H1 (cell line): ENCODE measurements around the gene RNF111. TPM values are rescaled to one million over a fixed set of nuclear protein-coding genes. Genes with fewer than 3 reads are reported as not detected.

Source experiments
- CTCF ChIA-PET: fragments of 300-600 bp; sonication (Branson Sonifier 250); formaldehyde crosslinking; loops from one replicate; lab custom pipeline; 2021; ENCODE audit not compliant: partially characterized antibody; lab: Charles Lee
- POLR2A ChIA-PET: fragments of 300-600 bp; sonication (Branson Sonifier 250); formaldehyde crosslinking; loops from one replicate; lab custom pipeline; 2021; ENCODE audit warnings: inconsistent platforms; ENCODE audit not compliant: partially characterized antibody; lab: Charles Lee
- DNase-seq, 2 experiments: peaks; one replicate each; pipeline versions ENCODE4 v3.0.0 to v3.0.0-alpha.2; 2010 to 2022; ENCODE audit warnings: low spot score in 2 of 2, low read depth in 1 of 2, mixed read lengths in 1 of 2
- FAIRE-seq: peaks from 2 replicates; lab custom pipeline; 2011; peaks lifted over from hg19 to GRCh38; lab: Jason Lieb, UNC
- H2AFZ ChIP-seq: 2 replicates; pipeline ENCODE4 v1.8.1; 2012; ENCODE audit warnings: low read length, inconsistent platforms
- H2AK5ac ChIP-seq: 2 replicates; pipeline ENCODE4 v1.6.1; 2013; ENCODE audit warnings: low read depth, low read length
- H2BK120ac ChIP-seq: replicated peaks from 2 replicates; pipeline ENCODE3; 2013; ENCODE audit warnings: low read depth, low read length, inconsistent platforms
- H2BK12ac ChIP-seq: 2 replicates; pipeline ENCODE4 v1.6.1; 2013; ENCODE audit warnings: low read depth, low read length
- H2BK15ac ChIP-seq: 2 replicates; pipeline ENCODE4 v1.6.1; 2013; ENCODE audit warnings: low read length
- H2BK20ac ChIP-seq: 2 replicates; pipeline ENCODE4 v1.6.1; 2013; ENCODE audit warnings: low read length
- H2BK5ac ChIP-seq: 2 replicates; pipeline ENCODE4 v1.6.1; 2013; ENCODE audit warnings: low read depth, low read length
- H3K14ac ChIP-seq: 2 replicates; pipeline ENCODE4 v1.6.1; 2013; ENCODE audit warnings: inconsistent platforms; ENCODE audit not compliant: insufficient read length
- H3K18ac ChIP-seq: 2 replicates; pipeline ENCODE4 v1.6.1; 2013; ENCODE audit warnings: low read length; ENCODE audit errors: extremely low read depth
- H3K23ac ChIP-seq: 2 replicates; pipeline ENCODE4 v1.6.1; 2013; ENCODE audit warnings: inconsistent platforms; ENCODE audit not compliant: insufficient read length
- H3K23me2 ChIP-seq: 2 replicates; pipeline ENCODE4 v1.6.1; 2013; ENCODE audit warnings: low read depth, low read length
- H3K27ac ChIP-seq: 2 replicates; pipeline ENCODE4 v1.6.1; 2011; ENCODE audit warnings: low read depth, low read length, inconsistent platforms
- H3K27me3 ChIP-seq, 4 experiments: replicated peaks in 1 of 4; 1 replicate in 1 of 4; 2 replicates in 3 of 4; pipeline versions ENCODE4 v1.6.1 to v1.8.1; 2011 to 2013; ENCODE audit warnings: low read length in 3 of 4, mild to moderate bottlenecking in 3 of 4, inconsistent platforms in 2 of 4, mixed read lengths in 2 of 4, moderate library complexity in 1 of 4; ENCODE audit not compliant: control insufficient read depth in 3 of 4, insufficient read depth in 3 of 4; ENCODE audit errors: extremely low read depth in 1 of 4
- H3K36me3 ChIP-seq, 4 experiments: 2 replicates each; pipeline versions ENCODE4 v1.6.1 to v1.8.1; 2011 to 2013; ENCODE audit warnings: mild to moderate bottlenecking in 4 of 4, low read length in 3 of 4, moderate library complexity in 2 of 4, control low read depth in 1 of 4, inconsistent platforms in 1 of 4; ENCODE audit not compliant: insufficient read depth in 4 of 4, control insufficient read depth in 2 of 4
- H3K4ac ChIP-seq: replicated peaks from 2 replicates; pipeline ENCODE3; 2013; ENCODE audit warnings: low read length, low read depth, mixed read lengths, inconsistent platforms; ENCODE audit not compliant: insufficient read length
- H3K4me1 ChIP-seq, 4 experiments: replicated peaks in 1 of 4; 1 replicate in 1 of 4; 2 replicates in 3 of 4; pipeline versions ENCODE4 v1.6.1 to v1.8.1; 2011 to 2013; ENCODE audit warnings: low read length in 3 of 4, inconsistent platforms in 2 of 4, mixed read lengths in 1 of 4; ENCODE audit not compliant: insufficient read depth in 4 of 4, control insufficient read depth in 3 of 4
- H3K4me2 ChIP-seq, 2 experiments: 2 replicates each; pipeline versions ENCODE4 v1.6.1 to v1.8.1; 2011 to 2013; ENCODE audit warnings: low read depth in 2 of 2, low read length in 2 of 2, control low read depth in 1 of 2, inconsistent platforms in 1 of 2, mild to moderate bottlenecking in 1 of 2; ENCODE audit not compliant: insufficient read depth in 1 of 2
- H3K4me3 ChIP-seq, 4 experiments: fragments of 200-600, 300-600 bp in 1 of 4; sonication (generic), shearing (Covaris generic), sonication (Bioruptor Twin) in 1 of 4; 2 replicates each; pipeline versions ENCODE4 v1.5.1 to v1.8.1; 2011 to 2016; ENCODE audit warnings: low read length in 4 of 4, low read depth in 3 of 4, control low read depth in 2 of 4, inconsistent platforms in 2 of 4, mild to moderate bottlenecking in 2 of 4, mixed read lengths in 1 of 4, moderate library complexity in 1 of 4; ENCODE audit not compliant: insufficient read depth in 2 of 4; ENCODE audit errors: extremely low read depth in 1 of 4
- H3K56ac ChIP-seq: replicated peaks from 2 replicates; pipeline ENCODE3; 2013; ENCODE audit warnings: low read depth, mild to moderate bottlenecking, mixed read lengths, low read length, inconsistent platforms; ENCODE audit not compliant: insufficient read length
- H3K79me1 ChIP-seq: 2 replicates; pipeline ENCODE4 v1.6.1; 2013; ENCODE audit warnings: low read depth, low read length, control low read depth
- H3K79me2 ChIP-seq, 2 experiments: 2 replicates each; pipeline versions ENCODE4 v1.6.1 to v1.8.1; 2012 to 2013; ENCODE audit warnings: low read length in 2 of 2, mild to moderate bottlenecking in 2 of 2, inconsistent platforms in 1 of 2; ENCODE audit not compliant: insufficient read depth in 2 of 2, control insufficient read depth in 1 of 2
- H3K9ac ChIP-seq, 4 experiments: replicated peaks in 1 of 4; 1 replicate in 1 of 4; 2 replicates in 3 of 4; pipeline versions ENCODE4 v1.6.1 to v1.8.1; 2011 to 2013; ENCODE audit warnings: low read depth in 3 of 4, low read length in 3 of 4, control low read depth in 2 of 4, mild to moderate bottlenecking in 2 of 4, moderate library complexity in 2 of 4, inconsistent platforms in 1 of 4; ENCODE audit errors: extremely low read depth in 1 of 4
- H3K9me3 ChIP-seq, 2 experiments: 2 replicates each; pipeline versions ENCODE4 v1.6.1 to v1.8.1; 2012 to 2013; ENCODE audit warnings: mild to moderate bottlenecking in 2 of 2, moderate library complexity in 2 of 2, control low read depth in 1 of 2, inconsistent platforms in 1 of 2, low read depth in 1 of 2, low read length in 1 of 2, mixed read lengths in 1 of 2; ENCODE audit not compliant: insufficient read depth in 2 of 2
- H4K20me1 ChIP-seq, 2 experiments: replicated peaks in 1 of 2; 2 replicates each; pipeline versions ENCODE3 to v1.8.1; 2011 to 2013; ENCODE audit warnings: inconsistent platforms in 2 of 2, low read length in 2 of 2, mild to moderate bottlenecking in 1 of 2; ENCODE audit not compliant: insufficient read depth in 2 of 2, control insufficient read depth in 1 of 2
- H4K5ac ChIP-seq: 2 replicates; pipeline ENCODE4 v1.6.1; 2013; ENCODE audit warnings: low read length, low read depth, mixed read lengths, inconsistent platforms; ENCODE audit not compliant: insufficient read length
- H4K8ac ChIP-seq: 2 replicates; pipeline ENCODE4 v1.8.0; 2013; ENCODE audit warnings: mild to moderate bottlenecking, moderate library complexity, low read length, inconsistent platforms; ENCODE audit not compliant: insufficient read depth; ENCODE audit errors: extremely low read depth
- H4K91ac ChIP-seq: replicated peaks from 2 replicates; pipeline ENCODE3; 2013; ENCODE audit warnings: low read length, mixed read lengths, inconsistent platforms; ENCODE audit not compliant: insufficient read length
- BACH1 ChIP-seq: IDR thresholded peaks from 2 replicates; pipeline ENCODE4 v1.6.1; 2012; ENCODE audit warnings: low read length, improper control_type of control experiment
- CBX8 ChIP-seq: fragments of 300-800, 300-1000 bp; sonication (generic); IDR thresholded peaks from 2 replicates; pipeline ENCODE4 v1.7.1; 2016; ENCODE audit warnings: low read depth, low read length, borderline replicate concordance
- GABPA ChIP-seq: IDR thresholded peaks from 2 replicates; pipeline ENCODE4 v1.6.1; 2011; ENCODE audit warnings: mild to moderate bottlenecking, low read length, moderate library complexity, borderline replicate concordance; ENCODE audit not compliant: insufficient read depth
- POLR2AphosphoS5 ChIP-seq: IDR thresholded peaks from 2 replicates; pipeline ENCODE4 v1.6.1; 2011; ENCODE audit warnings: low read depth, low read length
- RAD21 ChIP-seq, 2 experiments: IDR thresholded peaks in 1 of 2; conservative IDR thresholded peaks in 1 of 2; 2 replicates each; pipeline ENCODE4 v1.6.1; 2011; ENCODE audit warnings: low read depth in 2 of 2, low read length in 2 of 2, improper control_type of control experiment in 1 of 2, inconsistent platforms in 1 of 2, mild to moderate bottlenecking in 1 of 2, moderate library complexity in 1 of 2
- SIN3A ChIP-seq, 2 experiments: IDR thresholded peaks in 1 of 2; conservative IDR thresholded peaks in 1 of 2; 2 replicates each; pipeline ENCODE4 v1.6.1; 2011 to 2012; ENCODE audit warnings: low read length in 2 of 2, improper control_type of control experiment in 1 of 2, low read depth in 1 of 2, mild to moderate bottlenecking in 1 of 2
- SIRT6 ChIP-seq: IDR thresholded peaks from one replicate; pipeline ENCODE4 v1.7.1; 2012; ENCODE audit warnings: low read length, inconsistent platforms
- SP1 ChIP-seq: IDR thresholded peaks from 2 replicates; pipeline ENCODE4 v1.6.1; 2011; ENCODE audit warnings: low read depth, low read length
- SP2 ChIP-seq: IDR thresholded peaks from 2 replicates; pipeline ENCODE4 v1.6.1; 2012; ENCODE audit warnings: mild to moderate bottlenecking, low read length, inconsistent platforms
- TAF1 ChIP-seq: IDR thresholded peaks from 2 replicates; pipeline ENCODE4 v1.6.1; 2011; ENCODE audit warnings: mild to moderate bottlenecking, low read depth, low read length
- TAF7 ChIP-seq: optimal IDR thresholded peaks from 2 replicates; pipeline ENCODE3; 2011; ENCODE audit warnings: low read depth, mild to moderate bottlenecking, inconsistent platforms, low read length, moderate library complexity, borderline replicate concordance
- WGBS, 2 experiments: shearing (Covaris generic) in 1 of 2; methylation state at CpG; one replicate each; pipeline versions ENCODE4 v1.1.6 to v1.1.7; 2013 to 2015; ENCODE audit warnings: low lambda C conversion rate in 2 of 2, mixed read lengths in 2 of 2, inconsistent platforms in 1 of 2, low coverage in 1 of 2, missing lambda C conversion rate in 1 of 2; ENCODE audit not compliant: insufficient replicate concordance in 2 of 2, insufficient coverage in 1 of 2, insufficient read length in 1 of 2; ENCODE audit errors: extremely low coverage in 1 of 2, missing lambda C conversion rate in 1 of 2; 5-methylcytosine and 5-hydroxymethylcytosine counted together
- polyA plus RNA-seq, 7 experiments: library from polyadenylated mRNA; depleted of rRNA in 3 of 7; stranded (reverse) in 5 of 7; unstranded in 2 of 7; fragments of >200 nt in 5 of 7; fragments of 200-250 nt in 2 of 7; gene quantifications; 1 replicate in 5 of 7; 2 replicates in 1 of 7; 4 replicates in 1 of 7; pipeline versions ENCODE4 v1.2.1 to v1.2.3, GENCODE V29; 2011 to 2013; ENCODE audit warnings: missing spikeins in 2 of 7, mixed read lengths in 2 of 7
- total RNA-seq: library from RNA; stranded (reverse); fragmentation: NEBNext Ultra II Directional; extraction: Animal tissue kit (Norgen Biotek cat#: 25700); gene quantifications from 2 replicates; pipeline ENCODE4 v1.2.1, GENCODE V29; 2021
- TF ChIP-seq, protein P1 (sequence below): IDR thresholded peaks from 2 replicates; pipeline ENCODE4 v1.6.1; 2012; ENCODE audit warnings: inconsistent platforms

RNF111 gene
- total and polyA plus RNA-seq, 2 of the 8 experiments (the other 6 are each of a cell fraction or from before 2014, with no cell fraction given): 18.5 to 26.6 TPM

DNA sequence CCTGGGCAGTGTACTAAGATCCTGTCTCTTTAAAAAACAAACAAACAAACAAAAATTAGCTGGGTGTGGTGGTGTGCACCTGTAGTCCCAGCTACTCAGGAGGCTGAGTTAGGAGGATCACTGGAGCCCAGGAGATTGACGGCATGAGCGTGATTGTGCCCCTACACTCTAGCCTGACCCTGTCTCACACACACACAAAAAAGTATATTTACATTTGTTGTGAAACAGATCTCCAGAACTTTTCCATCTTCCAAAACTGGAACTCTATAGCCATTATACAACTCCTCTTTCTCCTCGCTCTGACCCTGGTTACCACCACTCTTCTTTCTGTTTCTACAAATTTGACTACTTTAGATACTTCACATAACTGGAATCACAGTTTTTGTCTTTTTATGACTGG is 61.4 kb downstream of the RNF111 start:
- no peak overlapping the region for H3K4ac ChIP-seq
- no peaks in the 10 kb centered on the region; the same call in 1 of the 2 replicates for H3K79me1 ChIP-seq
- ChIA-PET POLR2A (no interaction called here), CTCF (no interaction called here)
- H2BK5ac ChIP-seq: no peak overlapping the region
- no peak overlapping the region for H3K4me2 ChIP-seq
- no peak overlapping the region for H4K5ac ChIP-seq
- peaks cover 0 to 15% of the 10 kb centered on the region in 2 experiments; a peak in 2 of 4 replicates for H3K79me2 ChIP-seq
- DNase-seq (no peak), FAIRE-seq (no peak)
- H3K27ac ChIP-seq: no peak overlapping the region
- no peaks in the 10 kb centered on the region for H3K23me2 ChIP-seq
- no peak overlapping the region for H4K91ac ChIP-seq
- no peak overlapping the region for H3K4me3 ChIP-seq
- no peak for TF ChIP-seq GABPA
- no peak for TF ChIP-seq TAF7
- TF ChIP-seq, protein P1, sequence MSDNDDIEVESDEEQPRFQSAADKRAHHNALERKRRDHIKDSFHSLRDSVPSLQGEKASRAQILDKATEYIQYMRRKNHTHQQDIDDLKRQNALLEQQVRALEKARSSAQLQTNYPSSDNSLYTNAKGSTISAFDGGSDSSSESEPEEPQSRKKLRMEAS: no peak
- TF ChIP-seq BACH1: no peak
- no peak for TF ChIP-seq SIRT6
- no peak for TF ChIP-seq RAD21 (IDR thresholded peaks at IDR 0.05 in 1 of 2, conservative IDR thresholded peaks at IDR 0.05 in 1 of 2; ENCODE audit: low read depth in 2 of 2, low read length in 2 of 2)
- TF ChIP-seq SP1: no peak
- TF ChIP-seq SP2: no peak
- no peak for TF ChIP-seq CBX8
- TF ChIP-seq TAF1: no peak
- no peak for TF ChIP-seq SIN3A (conservative IDR thresholded peaks at IDR 0.05 in 1 of 2, IDR thresholded peaks at IDR 0.05 in 1 of 2; ENCODE audit: low read depth in 1 of 2, low read length in 2 of 2)
- no peak for TF ChIP-seq POLR2AphosphoS5
- H2BK20ac ChIP-seq: no peak overlapping the region
- no peak overlapping the region for H3K18ac ChIP-seq
- H3K4me1 ChIP-seq: no peaks in the 10 kb centered on the region
- 93% methylated on average over 3 of the region's 3 CpGs; no CpG with 5 or more reads in 1 of the 2 experiments for WGBS, 2 experiments
- H2BK12ac ChIP-seq: no peak overlapping the region
- no peak overlapping the region for H2BK15ac ChIP-seq
- no peak overlapping the region for H4K8ac ChIP-seq
- no peak overlapping the region for H2AK5ac ChIP-seq
- no peak overlapping the region for H3K14ac ChIP-seq
- no peaks in the 10 kb centered on the region for H3K9me3 ChIP-seq
- H2BK120ac ChIP-seq: no peak overlapping the region
- H3K23ac ChIP-seq: no peak overlapping the region
- no peaks in the 10 kb centered on the region for H3K27me3 ChIP-seq
- H2AFZ ChIP-seq: no peak overlapping the region
- H4K20me1 ChIP-seq: peaks cover 0 to 2% of the 10 kb centered on the region in 2 experiments
- peaks cover 0 to 13% (median 0%) of the 10 kb centered on the region in 4 experiments; a peak in 2 of 8 replicates for H3K36me3 ChIP-seq
- H3K9ac ChIP-seq: no peak overlapping the region
- no peak overlapping the region for H3K56ac ChIP-seq
